Measurements from ENCODE around the gene ANAPC13.

The ANAPC13 gene

GRCh38 chr3:134526319-134526718 lies 40.5 kb upstream of the ANAPC13 start:
- no peak overlapping the region for H3K4me3 ChIP-seq (ENCODE audit: low read depth, low read length)
- DNase-seq (ENCODE audit: low read depth) = no peak
- TF ChIP-seq MYC (IDR thresholded peaks at IDR 0.05; ENCODE audit: low read depth, low read length) = no peak
- no peak for TF ChIP-seq MAX (IDR thresholded peaks at IDR 0.05; ENCODE audit: low read depth, low read length)
- no peak for TF ChIP-seq POLR2A (IDR thresholded peaks at IDR 0.05; ENCODE audit: extremely low read depth, insufficient read length)
- TF ChIP-seq CTCF (IDR thresholded peaks at IDR 0.05; ENCODE audit: low read depth, low read length) = no peak

GRCh38 chr3:134525293-134525692 lies 39.5 kb upstream of the ANAPC13 start:
- no peak for DNase-seq (ENCODE audit: low read depth)
- TF ChIP-seq CTCF (IDR thresholded peaks at IDR 0.05; ENCODE audit: low read depth, low read length) (no peak), POLR2A (IDR thresholded peaks at IDR 0.05; ENCODE audit: extremely low read depth, insufficient read length) (no peak), MAX (IDR thresholded peaks at IDR 0.05; ENCODE audit: low read depth, low read length) (no peak), MYC (IDR thresholded peaks at IDR 0.05; ENCODE audit: low read depth, low read length) (no peak)
- no peak overlapping the region for H3K4me3 ChIP-seq (ENCODE audit: low read depth, low read length)

- TF ChIP-seq CTCF (IDR thresholded peaks at IDR 0.05; ENCODE audit: low read depth, low read length) (no peak), MYC (IDR thresholded peaks at IDR 0.05; ENCODE audit: low read depth, low read length) (no peak), MAX (IDR thresholded peaks at IDR 0.05; ENCODE audit: low read depth, low read length) (no peak), POLR2A (IDR thresholded peaks at IDR 0.05; ENCODE audit: extremely low read depth, insufficient read length) (no peak)
- DNase-seq (ENCODE audit: low read depth) = no peak
- no peak overlapping the region for H3K4me3 ChIP-seq (ENCODE audit: low read depth, low read length)
Observed at GRCh38 chr3:134522541-134522940, 36.8 kb upstream of the ANAPC13 start.

- TF ChIP-seq MYC (IDR thresholded peaks at IDR 0.05; ENCODE audit: low read depth, low read length) (no peak), POLR2A (IDR thresholded peaks at IDR 0.05; ENCODE audit: extremely low read depth, insufficient read length) (no peak), CTCF (IDR thresholded peaks at IDR 0.05; ENCODE audit: low read depth, low read length) (no peak), MAX (IDR thresholded peaks at IDR 0.05; ENCODE audit: low read depth, low read length) (no peak)
- H3K4me3 ChIP-seq (ENCODE audit: low read depth, low read length) = no peak overlapping the region
- DNase-seq (ENCODE audit: low read depth) = no peak
Observed at GRCh38 chr3:134517791-134518190, 32.0 kb upstream of the ANAPC13 start.

GRCh38 chr3:134516905-134517304 lies 31.1 kb upstream of the ANAPC13 start:
- H3K4me3 ChIP-seq (ENCODE audit: low read depth, low read length) = no peak overlapping the region
- DNase-seq (ENCODE audit: low read depth) = no peak
- TF ChIP-seq MAX (IDR thresholded peaks at IDR 0.05; ENCODE audit: low read depth, low read length) = no peak
- no peak for TF ChIP-seq MYC (IDR thresholded peaks at IDR 0.05; ENCODE audit: low read depth, low read length)
- no peak for TF ChIP-seq POLR2A (IDR thresholded peaks at IDR 0.05; ENCODE audit: extremely low read depth, insufficient read length)
- TF ChIP-seq CTCF (IDR thresholded peaks at IDR 0.05; ENCODE audit: low read depth, low read length) = no peak

- H3K4me3 ChIP-seq (ENCODE audit: low read depth, low read length) = no peak overlapping the region
- peak; percentile 43 for DNase-seq (ENCODE audit: low read depth)
- TF ChIP-seq CTCF (IDR thresholded peaks at IDR 0.05; ENCODE audit: low read depth, low read length) (no peak), POLR2A (IDR thresholded peaks at IDR 0.05; ENCODE audit: extremely low read depth, insufficient read length) (no peak), MAX (IDR thresholded peaks at IDR 0.05; ENCODE audit: low read depth, low read length) (no peak), MYC (IDR thresholded peaks at IDR 0.05; ENCODE audit: low read depth, low read length) (no peak)
Observed at GRCh38 chr3:134511500-134511899, 25.7 kb upstream of the ANAPC13 start.

Measured in NB4 (cell line).